GM19372 (cell line): ENCODE results near the gene GNAT2.

Experiments
- ATAC-seq: cut with Tn5 transposase; IDR thresholded peaks from one replicate; pipeline ENCODE4 v1.9.1; 2021; ENCODE audit warnings: mild to moderate bottlenecking, low read depth, moderate library complexity; ENCODE audit not compliant: unreplicated experiment

Gene GNAT2

DNA sequence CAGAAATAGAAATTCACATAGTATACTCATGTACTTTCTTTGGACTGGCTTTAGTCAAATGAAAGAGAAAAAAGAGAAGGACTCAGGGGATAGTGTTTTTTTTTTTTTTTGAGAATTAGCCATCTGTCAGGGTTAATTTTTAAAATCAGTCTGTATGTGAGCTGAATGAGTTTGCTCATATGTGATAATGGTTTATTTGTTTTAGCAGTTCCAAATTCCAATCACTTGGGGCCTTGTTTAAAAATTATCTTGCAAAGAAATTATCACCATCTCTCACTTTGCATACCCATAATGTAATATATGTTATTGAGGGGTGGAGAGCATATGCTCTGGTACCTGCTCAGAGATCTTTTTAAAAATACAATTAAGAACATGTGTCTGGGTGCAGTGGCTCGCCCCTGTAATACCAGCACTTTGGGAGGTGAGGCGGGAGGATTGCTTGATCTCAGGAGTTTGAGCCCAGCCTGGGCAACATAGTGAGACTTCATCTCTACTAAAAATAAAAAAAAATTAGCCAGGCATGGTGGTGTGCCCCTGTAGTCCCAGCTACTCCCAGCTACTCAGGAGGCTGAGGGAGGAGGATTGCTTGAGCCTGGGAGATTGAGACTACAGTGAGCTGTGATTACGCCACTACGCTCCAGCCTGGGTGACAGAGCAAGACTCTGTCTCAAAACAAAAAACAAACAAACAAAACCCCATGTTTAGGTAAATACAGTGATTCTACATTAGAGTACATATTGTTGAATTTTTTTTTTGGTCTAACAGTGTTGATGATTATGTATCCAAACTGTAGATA, 51.3 kb downstream of the GNAT2 start:
- no peak for ATAC-seq

DNA sequence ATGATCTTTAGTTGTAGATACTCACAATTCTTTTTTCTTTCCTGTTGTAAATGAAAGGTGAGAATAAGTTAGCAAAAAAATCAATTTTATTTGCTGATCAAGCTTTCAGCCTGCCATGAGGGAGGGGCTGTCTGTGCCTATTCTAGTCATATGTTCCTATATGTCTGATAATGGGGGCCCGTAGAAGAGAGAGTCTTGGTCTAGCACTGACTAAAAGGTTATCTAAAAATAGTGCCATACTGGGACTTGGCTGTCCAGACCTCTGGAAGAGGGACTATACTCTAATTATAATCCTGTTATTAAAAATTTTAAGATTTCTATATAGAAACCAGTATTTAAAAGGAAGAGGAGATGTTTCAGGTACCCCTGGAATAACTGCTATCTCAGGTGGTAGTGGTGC, 52.4 kb downstream of the GNAT2 start:
- no peak for ATAC-seq

DNA sequence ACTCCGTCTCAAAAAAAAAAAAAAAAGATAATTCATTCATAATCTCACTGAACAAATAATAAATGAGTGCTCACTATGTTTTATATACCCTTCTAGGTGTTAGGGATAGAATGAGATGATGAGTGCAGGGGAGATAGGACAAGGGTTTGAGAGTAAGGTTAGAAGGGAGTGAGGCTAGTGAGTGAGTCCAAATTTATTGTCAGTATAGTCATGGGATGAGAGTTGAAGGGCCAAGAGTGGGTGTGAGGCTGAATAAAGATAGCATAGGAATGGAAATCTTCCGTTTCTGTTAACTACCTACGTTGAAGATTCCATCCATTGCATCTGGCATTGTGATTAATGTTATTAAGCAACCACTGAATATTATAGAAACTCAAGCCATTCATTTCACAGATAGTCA, 54.2 kb downstream of the GNAT2 start:
- no peak for ATAC-seq

DNA sequence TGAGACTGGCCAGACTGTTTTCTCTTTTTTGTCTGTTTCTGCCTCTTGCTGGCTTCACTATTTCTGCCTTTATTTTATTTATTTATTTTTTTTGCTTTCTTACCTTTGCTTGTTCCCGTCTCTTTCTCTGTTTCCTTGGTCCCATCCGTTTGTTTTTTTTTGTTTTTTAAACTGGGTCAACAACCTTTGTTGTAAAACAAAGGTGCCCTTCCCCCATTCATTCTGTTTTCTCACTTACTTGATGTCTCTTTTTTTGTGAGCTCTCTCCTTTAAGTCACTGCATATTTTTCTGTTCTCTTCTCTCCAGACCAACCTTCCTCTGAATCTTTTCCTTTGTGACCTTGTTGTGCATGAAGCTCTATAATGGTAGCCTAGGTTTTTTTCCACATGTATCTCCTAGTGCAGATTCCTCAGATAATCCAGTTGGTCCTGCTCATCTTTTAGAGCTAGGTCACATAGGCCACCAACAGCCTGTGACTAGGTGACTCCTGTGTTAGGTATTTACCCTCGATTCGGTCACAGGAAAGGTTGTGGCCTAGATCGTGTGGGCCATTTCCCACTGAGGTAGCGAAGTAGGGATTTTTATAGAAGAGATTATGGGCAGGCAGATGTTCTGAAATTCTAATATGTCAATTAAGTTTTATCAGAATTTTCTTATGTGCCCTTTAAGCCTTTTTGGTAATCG, 55.1 kb downstream of the GNAT2 start:
- ATAC-seq, result no peak

DNA sequence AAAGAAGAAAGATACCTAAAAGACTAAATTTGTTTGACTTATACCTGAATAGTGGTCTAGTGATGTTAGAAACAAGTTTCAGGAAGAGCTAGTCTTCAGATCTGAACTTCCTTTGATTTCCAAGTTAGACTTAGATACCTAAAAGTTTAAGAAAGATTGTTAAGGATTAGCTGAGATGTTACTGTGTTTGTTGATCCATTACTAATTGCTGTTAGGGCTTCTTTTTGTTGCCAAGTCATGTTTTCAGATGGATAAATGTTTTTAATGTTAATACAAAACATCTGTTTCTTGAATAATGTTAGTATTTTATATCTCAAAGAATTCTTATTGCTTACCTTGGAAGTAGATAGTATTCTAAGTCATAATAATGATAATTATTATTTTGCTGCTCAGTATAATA, 59.4 kb downstream of the GNAT2 start:
- ATAC-seq, result no peak

DNA sequence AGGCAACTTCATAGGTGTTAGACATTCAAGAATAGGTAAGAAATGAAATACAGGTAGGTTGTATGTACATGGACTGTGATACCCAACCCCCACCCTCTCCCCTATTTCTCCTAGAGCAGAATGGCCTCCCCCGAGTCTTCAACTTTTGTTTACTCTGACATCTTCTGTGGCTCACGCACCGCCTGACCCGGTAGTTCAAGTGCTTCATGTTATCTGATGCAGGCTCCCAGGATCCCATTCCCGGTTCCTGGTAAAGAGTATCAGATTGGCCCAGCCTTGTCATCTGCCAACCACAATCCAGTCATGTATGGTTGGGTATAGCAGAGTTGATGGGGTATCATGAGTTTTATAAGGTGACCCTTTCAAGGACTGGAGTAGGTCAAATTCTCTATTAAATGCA, 61.9 kb downstream of the GNAT2 start:
- no peak for ATAC-seq

DNA sequence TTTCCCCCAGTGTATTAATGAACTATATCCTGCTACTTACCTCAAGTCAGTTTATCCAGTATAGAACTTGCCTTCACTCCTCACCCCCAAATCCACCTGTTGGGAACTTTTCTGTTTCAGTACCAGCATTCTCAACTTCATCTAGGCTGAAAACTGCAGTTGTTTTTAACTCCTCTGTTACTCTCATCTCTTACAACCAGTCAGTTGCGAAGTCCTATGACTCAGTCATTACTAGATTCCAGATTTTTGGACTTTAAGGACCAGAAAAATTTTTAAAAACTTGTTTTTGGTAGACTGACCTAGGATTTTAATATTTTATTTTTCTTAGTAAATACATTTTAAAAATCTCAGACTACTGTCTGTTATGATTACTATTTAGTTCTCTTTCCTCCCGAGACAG, 62.9 kb downstream of the GNAT2 start:
- no peak for ATAC-seq
